Breast epithelium (tissue), 4 donors: ENCODE data around the gene F2. TPM values are rescaled to one million over a fixed set of nuclear protein-coding genes. Genes with fewer than 3 reads are reported as not detected.

ENCODE experiments used
- DNase-seq, 2 donors: peaks; one replicate each; pipeline ENCODE4 v3.0.0-alpha.2; 2019; ENCODE audit warnings: low spot score in 2 of 2
- H3K27ac ChIP-seq, 2 donors: fragments of 200-600 bp; sonication (generic) in 1 of 2; one replicate each; pipeline ENCODE4 v1.5.1; 2016 to 2019; ENCODE audit warnings: mild to moderate bottlenecking in 1 of 2
- H3K27me3 ChIP-seq, 2 donors: fragments of 200-600 bp; sonication (generic) in 1 of 2; one replicate each; pipeline versions ENCODE4 v1.5.1 to v1.6.0; 2017 to 2019; ENCODE audit warnings: control low read depth in 1 of 2, mild to moderate bottlenecking in 1 of 2
- H3K36me3 ChIP-seq: fragments of 200-600 bp; one replicate; pipeline ENCODE4 v1.5.1; 2019
- H3K4me1 ChIP-seq, 2 donors: fragments of 200-600 bp; sonication (generic); one replicate each; pipeline ENCODE4 v1.5.1; 2016 to 2019; ENCODE audit warnings: control low read depth in 1 of 2
- H3K4me3 ChIP-seq, 3 donors: fragments of 200-600 bp; sonication (generic); 1 replicate in 2 of 3; 2 replicates in 1 of 3; pipeline ENCODE4 v1.5.1; 2016 to 2019; ENCODE audit warnings: mild to moderate bottlenecking in 3 of 3, moderate library complexity in 2 of 3
- H3K9me3 ChIP-seq, 2 donors: fragments of 200-600 bp; sonication (generic) in 1 of 2; one replicate each; pipeline ENCODE4 v1.5.1; 2016 to 2019; ENCODE audit warnings: control low read depth in 1 of 2
- POLR2A ChIP-seq: fragments of 450-650 bp; IDR thresholded peaks from one replicate; pipeline ENCODE4 v1.6.1; 2016; ENCODE audit warnings: antibody characterized with exemption, mild to moderate bottlenecking, moderate library complexity
- POLR2AphosphoS5 ChIP-seq, 3 donors: sonication (generic); formaldehyde crosslinking; IDR thresholded peaks; one replicate each; pipeline ENCODE4 v1.6.1; 2017; ENCODE audit warnings: antibody characterized with exemption in 3 of 3
- intact Hi-C: fragments of 100-400 bp; cut with DNase I; formaldehyde crosslinking; loops from one replicate; pipeline ENCODE4 v1.15.1; 2023; ENCODE audit warnings: low total_unique reads
- total RNA-seq, 3 donors: library from RNA; depleted of rRNA; stranded (reverse); fragments of >200 nt; gene quantifications; one replicate each; pipeline ENCODE4 v1.1.0, GENCODE V29; 2016
- TF ChIP-seq, protein P1 (sequence below), 3 donors: fragments of 450-650 bp; IDR thresholded peaks; one replicate each; pipeline ENCODE4 v1.5.1; 2016 to 2017; ENCODE audit warnings: antibody characterized with exemption in 3 of 3, mild to moderate bottlenecking in 3 of 3, moderate library complexity in 3 of 3

The F2 gene
- total RNA-seq, 3 donors from 2014 or later = not detected

DNA sequence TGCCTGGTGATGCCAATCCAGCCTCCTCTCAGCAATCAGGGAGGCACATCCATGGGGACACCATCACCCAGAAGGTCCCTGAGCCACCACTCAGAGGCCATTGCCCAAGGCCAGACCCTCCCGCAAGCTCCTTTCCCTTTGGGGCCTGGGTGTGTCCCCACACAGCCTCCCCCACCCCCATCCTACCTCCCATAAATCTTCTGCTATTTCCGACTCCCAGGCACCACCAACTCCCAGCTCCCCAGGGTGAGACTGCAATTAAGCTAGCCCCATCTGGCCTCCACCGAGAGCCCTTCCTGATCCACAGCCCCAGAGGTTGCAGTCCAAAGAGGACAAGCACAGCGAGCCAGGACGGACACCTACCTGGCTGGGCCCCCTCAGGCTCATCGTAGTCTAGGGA lies 24.9 kb upstream of the F2 start:
- peaks cover 12 to 13% of the 10 kb centered on the region in 2 donors for H3K4me1 ChIP-seq
- TF ChIP-seq POLR2AphosphoS5 (IDR thresholded peaks at IDR 0.05) (no peak), POLR2A (no peak)
- TF ChIP-seq, protein P1, sequence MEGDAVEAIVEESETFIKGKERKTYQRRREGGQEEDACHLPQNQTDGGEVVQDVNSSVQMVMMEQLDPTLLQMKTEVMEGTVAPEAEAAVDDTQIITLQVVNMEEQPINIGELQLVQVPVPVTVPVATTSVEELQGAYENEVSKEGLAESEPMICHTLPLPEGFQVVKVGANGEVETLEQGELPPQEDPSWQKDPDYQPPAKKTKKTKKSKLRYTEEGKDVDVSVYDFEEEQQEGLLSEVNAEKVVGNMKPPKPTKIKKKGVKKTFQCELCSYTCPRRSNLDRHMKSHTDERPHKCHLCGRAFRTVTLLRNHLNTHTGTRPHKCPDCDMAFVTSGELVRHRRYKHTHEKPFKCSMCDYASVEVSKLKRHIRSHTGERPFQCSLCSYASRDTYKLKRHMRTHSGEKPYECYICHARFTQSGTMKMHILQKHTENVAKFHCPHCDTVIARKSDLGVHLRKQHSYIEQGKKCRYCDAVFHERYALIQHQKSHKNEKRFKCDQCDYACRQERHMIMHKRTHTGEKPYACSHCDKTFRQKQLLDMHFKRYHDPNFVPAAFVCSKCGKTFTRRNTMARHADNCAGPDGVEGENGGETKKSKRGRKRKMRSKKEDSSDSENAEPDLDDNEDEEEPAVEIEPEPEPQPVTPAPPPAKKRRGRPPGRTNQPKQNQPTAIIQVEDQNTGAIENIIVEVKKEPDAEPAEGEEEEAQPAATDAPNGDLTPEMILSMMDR (IDR thresholded peaks at IDR 0.05) = no peak
- peak overlapping the region; percentile 21 to 86 for H3K27ac ChIP-seq
- DNase-seq = no peak
- H3K27me3 ChIP-seq = no peaks in the 10 kb centered on the region
- no peaks in the 10 kb centered on the region for H3K9me3 ChIP-seq
- intact Hi-C loops = no loop called here
- no peaks in the 10 kb centered on the region for H3K36me3 ChIP-seq
- peak overlapping the region in 1 of 3 donors; percentile 22 for H3K4me3 ChIP-seq

DNA sequence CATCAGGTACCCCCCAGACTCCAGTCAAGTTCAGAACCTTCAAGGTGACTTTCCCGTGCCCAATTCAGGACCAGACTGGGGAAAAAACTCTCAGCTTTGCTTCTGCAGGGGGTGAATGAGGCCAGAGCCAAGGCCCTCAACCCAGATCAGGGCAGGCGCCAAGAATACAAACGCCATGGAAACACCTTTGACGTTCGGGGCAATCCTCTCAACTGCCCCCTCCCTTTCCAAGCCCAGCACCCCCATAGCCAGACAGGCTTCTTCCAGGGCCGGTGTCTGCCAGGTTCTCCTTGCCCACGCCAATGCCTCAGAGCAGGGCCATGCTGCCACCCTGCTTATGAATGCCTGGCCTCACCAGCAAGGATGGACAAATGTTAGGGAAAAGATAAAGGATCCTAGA lies 24.4 kb upstream of the F2 start:
- TF ChIP-seq POLR2AphosphoS5 (IDR thresholded peaks at IDR 0.05) (no peak), POLR2A (no peak)
- TF ChIP-seq, protein P1 (IDR thresholded peaks at IDR 0.05) = no peak
- H3K9me3 ChIP-seq = no peaks in the 10 kb centered on the region
- no peaks in the 10 kb centered on the region for H3K27me3 ChIP-seq
- no peaks in the 10 kb centered on the region for H3K36me3 ChIP-seq
- intact Hi-C loops = no loop called here
- DNase-seq = no peak
- peaks cover 13 to 16% of the 10 kb centered on the region in 2 donors for H3K4me1 ChIP-seq
- H3K4me3 ChIP-seq = no peak overlapping the region
- peak overlapping the region; percentile 11 to 86 for H3K27ac ChIP-seq

DNA sequence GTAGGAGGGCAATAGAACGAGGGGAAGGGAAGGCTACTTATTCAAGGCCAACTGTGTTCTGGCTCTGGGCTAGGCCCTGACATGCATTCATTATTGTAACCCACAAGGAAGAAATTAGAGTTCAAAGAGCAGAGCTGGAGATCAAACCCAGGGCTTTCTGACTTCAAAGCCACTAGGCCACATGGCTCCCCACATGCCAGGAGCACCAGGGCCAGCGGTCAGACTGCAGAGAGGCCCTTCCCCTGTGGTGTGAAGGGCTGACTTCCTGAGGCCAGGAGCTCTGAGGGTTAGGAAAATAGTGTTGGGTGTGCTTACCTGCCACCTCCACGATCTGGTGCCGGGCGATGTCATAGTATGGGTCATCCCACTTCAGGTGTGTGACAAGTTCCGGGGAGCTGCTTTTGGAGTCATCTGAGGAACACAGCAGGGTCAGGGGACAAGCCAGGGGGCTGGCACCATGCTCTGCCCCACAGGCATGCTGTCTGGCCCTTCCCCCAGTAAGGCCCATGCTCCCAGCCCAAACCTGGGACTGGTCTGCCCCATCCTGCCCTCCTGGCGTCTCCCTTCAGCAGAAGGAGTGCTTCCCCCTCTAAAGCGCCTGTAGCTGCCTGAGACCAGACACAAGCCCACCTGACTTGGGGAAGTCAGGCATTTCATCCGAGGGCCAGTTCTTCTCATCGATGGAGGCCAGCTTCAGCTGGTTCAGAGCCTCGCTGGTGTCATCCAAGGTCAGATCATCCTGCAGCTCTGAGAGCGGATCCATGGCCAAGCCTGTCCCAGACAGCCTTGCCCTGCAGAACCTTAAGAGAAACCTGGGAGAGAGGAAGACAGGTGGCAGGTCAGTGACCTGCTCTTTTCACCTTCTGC lies 23.4 kb upstream of the F2 start:
- TF ChIP-seq POLR2AphosphoS5 (IDR thresholded peaks at IDR 0.05) (no peak), POLR2A (no peak)
- TF ChIP-seq, protein P1 (IDR thresholded peaks at IDR 0.05) = no peak
- DNase-seq = no peak
- no peaks in the 10 kb centered on the region for H3K9me3 ChIP-seq
- intact Hi-C loops = no loop called here
- no peak overlapping the region for H3K4me3 ChIP-seq
- H3K4me1 ChIP-seq = peaks cover 13 to 16% of the 10 kb centered on the region in 2 donors
- no peaks in the 10 kb centered on the region for H3K36me3 ChIP-seq
- H3K27ac ChIP-seq = peak overlapping the region; percentile 25 to 86
- H3K27me3 ChIP-seq = no peaks in the 10 kb centered on the region

DNA sequence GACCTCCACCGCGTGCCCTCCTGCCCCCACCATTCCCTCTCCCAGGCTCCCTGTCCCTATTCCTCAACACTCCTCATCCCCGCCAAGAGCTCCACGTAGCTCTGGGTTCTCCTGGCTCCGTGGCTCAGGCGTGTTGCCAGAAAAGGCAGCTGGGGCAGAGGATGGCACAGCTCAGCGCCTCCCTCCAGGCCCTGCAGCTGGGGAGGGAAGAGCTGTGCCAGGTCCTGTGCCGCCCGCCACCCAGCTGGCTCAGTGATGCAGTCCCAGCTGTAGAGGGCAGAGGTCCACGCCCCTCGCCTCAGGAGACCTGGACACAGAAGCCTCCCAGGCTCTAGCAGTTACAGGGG lies 22.8 kb upstream of the F2 start:
- no peaks in the 10 kb centered on the region for H3K9me3 ChIP-seq
- H3K4me1 ChIP-seq = peaks cover 13 to 16% of the 10 kb centered on the region in 2 donors
- DNase-seq = no peak
- TF ChIP-seq POLR2A = no peak
- TF ChIP-seq, protein P1 (IDR thresholded peaks at IDR 0.05) = no peak
- no peak for TF ChIP-seq POLR2AphosphoS5 (IDR thresholded peaks at IDR 0.05)
- H3K27ac ChIP-seq = peak overlapping the region; percentile 25 to 86
- no peaks in the 10 kb centered on the region for H3K27me3 ChIP-seq
- no peak overlapping the region for H3K4me3 ChIP-seq
- intact Hi-C loops = no loop called here
- H3K36me3 ChIP-seq = no peaks in the 10 kb centered on the region

DNA sequence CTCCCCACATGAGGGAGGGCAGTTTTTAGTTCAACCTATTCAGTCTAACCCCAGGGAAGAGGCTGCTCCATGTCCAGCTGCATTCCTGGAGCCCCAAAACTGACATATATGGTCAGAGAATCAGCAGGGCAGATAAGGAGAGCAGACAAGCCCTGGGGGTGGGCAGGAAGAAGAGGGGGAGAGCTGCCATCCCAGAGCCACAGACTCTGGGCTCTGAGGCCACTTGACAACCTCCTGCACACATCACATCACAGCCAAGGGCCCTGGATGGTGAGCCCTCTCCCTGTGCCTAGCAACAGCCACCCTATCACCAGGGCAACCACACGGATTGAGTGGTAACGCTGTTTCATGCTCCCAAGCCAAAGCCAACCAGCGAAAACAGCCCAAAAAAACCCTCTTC lies 21.7 kb upstream of the F2 start:
- intact Hi-C loops = no loop called here
- Histone ChIP-seq H3K36me3 (no peaks in the 10 kb centered on the region), H3K27ac (peak overlapping the region; percentile 23 to 68)

More for the DNA sequence above, 21.7 kb upstream of the F2 start:
- Histone ChIP-seq H3K4me1 (peaks cover 13 to 23% of the 10 kb centered on the region in 2 donors), H3K27me3 (no peaks in the 10 kb centered on the region), H3K9me3 (no peaks in the 10 kb centered on the region), H3K4me3 (peak overlapping the region in 1 of 3 donors; percentile 31)
- TF ChIP-seq, protein P1 (IDR thresholded peaks at IDR 0.05) = no peak
- no peak for TF ChIP-seq POLR2AphosphoS5 (IDR thresholded peaks at IDR 0.05)
- no peak for TF ChIP-seq POLR2A
- no peak for DNase-seq
